ENCODE results near the gene REX1BD. TPM values are rescaled to one million over a fixed set of nuclear protein-coding genes. Genes with fewer than 3 reads are reported as not detected.
"Not testable (repeated sequence)": the region's sequence is repeated elsewhere in the genome, so short reads cannot be mapped to it uniquely, and the experiment has no call there.

REX1BD gene
- total and polyA plus RNA-seq, 2 donors, result 72.2 to 104 TPM

GRCh38 chr19:18594824-18595373 is 6.3 kb downstream of the REX1BD start:
- peaks cover 12 to 26% of the 10 kb centered on the region in 2 donors for H3K4me1 ChIP-seq (ENCODE audit: control insufficient read depth in 2 of 2, insufficient read depth in 2 of 2, low read length in 2 of 2)
- no peak for DNase-seq (ENCODE audit: low read depth in 6 of 9, low spot score in 9 of 9)
- H3K36me3 ChIP-seq (ENCODE audit: control insufficient read depth in 2 of 2, insufficient read depth in 2 of 2, low read length in 1 of 2), result peaks cover 10% of the 10 kb centered on the region in 2 donors
- peak overlapping the region; percentile 17 to 37 for H3K4me3 ChIP-seq (ENCODE audit: low read length in 2 of 2)
- 24% methylated on average over 26 of the region's 26 CpGs for WGBS
- peaks cover 46 to 70% of the 10 kb centered on the region in 2 donors for H3K27me3 ChIP-seq (ENCODE audit: control insufficient read depth in 2 of 2, insufficient read depth in 1 of 2, low read length in 1 of 2)
- no peaks in the 10 kb centered on the region for H3K9me3 ChIP-seq (ENCODE audit: control insufficient read depth in 2 of 2, insufficient read depth in 1 of 2, low read length in 1 of 2)
- H3K27ac ChIP-seq (ENCODE audit: low read depth in 1 of 2, low read length in 1 of 2), result no peak overlapping the region

GRCh38 chr19:18595475-18595874 is 6.9 kb downstream of the REX1BD start:
- Histone ChIP-seq H3K4me1 (ENCODE audit: control insufficient read depth in 2 of 2, insufficient read depth in 2 of 2, low read length in 2 of 2) (peaks cover 10 to 20% of the 10 kb centered on the region in 2 donors), H3K36me3 (ENCODE audit: control insufficient read depth in 2 of 2, insufficient read depth in 2 of 2, low read length in 1 of 2) (peaks cover 10% of the 10 kb centered on the region in 2 donors), H3K9me3 (ENCODE audit: control insufficient read depth in 2 of 2, insufficient read depth in 1 of 2, low read length in 1 of 2) (no peaks in the 10 kb centered on the region), H3K27me3 (ENCODE audit: control insufficient read depth in 2 of 2, insufficient read depth in 1 of 2, low read length in 1 of 2) (peaks cover 46 to 72% of the 10 kb centered on the region in 2 donors), H3K4me3 (ENCODE audit: low read length in 2 of 2) (no peak overlapping the region), H3K27ac (ENCODE audit: low read depth in 1 of 2, low read length in 1 of 2) (no peak overlapping the region)
- 82% methylated on average over 6 of the region's 6 CpGs for WGBS
- DNase-seq (ENCODE audit: low read depth in 6 of 9, low spot score in 9 of 9), result no peak

- Histone ChIP-seq H3K27me3 (ENCODE audit: control insufficient read depth in 2 of 2, insufficient read depth in 1 of 2, low read length in 1 of 2) (peaks cover 48 to 83% of the 10 kb centered on the region in 2 donors), H3K36me3 (ENCODE audit: control insufficient read depth in 2 of 2, insufficient read depth in 2 of 2, low read length in 1 of 2) (peaks cover under 1 to 2% of the 10 kb centered on the region in 2 donors), H3K4me3 (ENCODE audit: low read length in 2 of 2) (no peak overlapping the region), H3K9me3 (ENCODE audit: control insufficient read depth in 2 of 2, insufficient read depth in 1 of 2, low read length in 1 of 2) (no peaks in the 10 kb centered on the region), H3K4me1 (ENCODE audit: control insufficient read depth in 2 of 2, insufficient read depth in 2 of 2, low read length in 2 of 2) (peaks cover 10 to 20% of the 10 kb centered on the region in 2 donors), H3K27ac (ENCODE audit: low read depth in 1 of 2, low read length in 1 of 2) (no peak overlapping the region)
- 15% methylated on average over 21 of the region's 21 CpGs for whole genome bisulfite sequencing
- no peak for DNase-seq (ENCODE audit: low read depth in 6 of 9, low spot score in 9 of 9)
Measured at GRCh38 chr19:18596752-18597157, 8.2 kb downstream of the REX1BD start.

- Histone ChIP-seq H3K4me1 (ENCODE audit: control insufficient read depth in 2 of 2, insufficient read depth in 2 of 2, low read length in 2 of 2) (peaks cover 10 to 20% of the 10 kb centered on the region in 2 donors), H3K9me3 (ENCODE audit: control insufficient read depth in 2 of 2, insufficient read depth in 1 of 2, low read length in 1 of 2) (no peaks in the 10 kb centered on the region), H3K27me3 (ENCODE audit: control insufficient read depth in 2 of 2, insufficient read depth in 1 of 2, low read length in 1 of 2) (peaks cover 54 to 92% of the 10 kb centered on the region in 2 donors), H3K27ac (ENCODE audit: low read depth in 1 of 2, low read length in 1 of 2) (no peak overlapping the region), H3K4me3 (ENCODE audit: low read length in 2 of 2) (no peak overlapping the region), H3K36me3 (ENCODE audit: control insufficient read depth in 2 of 2, insufficient read depth in 2 of 2, low read length in 1 of 2) (no peaks in the 10 kb centered on the region)
- WGBS, result 55% methylated on average over 25 of the region's 25 CpGs
- no peak for DNase-seq (ENCODE audit: low read depth in 6 of 9, low spot score in 9 of 9)
Measured at GRCh38 chr19:18597809-18598660, 9.4 kb downstream of the REX1BD start.

- Histone ChIP-seq H3K9me3 (ENCODE audit: control insufficient read depth in 2 of 2, insufficient read depth in 1 of 2, low read length in 1 of 2) (peaks cover 0 to 2% of the 10 kb centered on the region in 2 donors), H3K36me3 (ENCODE audit: control insufficient read depth in 2 of 2, insufficient read depth in 2 of 2, low read length in 1 of 2) (no peaks in the 10 kb centered on the region), H3K4me1 (ENCODE audit: control insufficient read depth in 2 of 2, insufficient read depth in 2 of 2, low read length in 2 of 2) (peaks cover 4 to 8% of the 10 kb centered on the region in 2 donors), H3K27ac (ENCODE audit: low read depth in 1 of 2, low read length in 1 of 2) (no peak overlapping the region), H3K27me3 (ENCODE audit: control insufficient read depth in 2 of 2, insufficient read depth in 1 of 2, low read length in 1 of 2) (peaks cover 57 to 93% of the 10 kb centered on the region in 2 donors), H3K4me3 (ENCODE audit: low read length in 2 of 2) (no peak overlapping the region)
- no peak for DNase-seq (ENCODE audit: low read depth in 6 of 9, low spot score in 9 of 9)
- 93% methylated on average over 20 of the region's 20 CpGs for WGBS
Measured at GRCh38 chr19:18599485-18599884, 10.9 kb downstream of the REX1BD start.

- not testable (repeated sequence) for H3K4me1 ChIP-seq (ENCODE audit: control insufficient read depth in 2 of 2, insufficient read depth in 2 of 2, low read length in 2 of 2); H3K36me3 ChIP-seq (ENCODE audit: control insufficient read depth in 2 of 2, insufficient read depth in 2 of 2, low read length in 1 of 2); H3K9me3 ChIP-seq (ENCODE audit: control insufficient read depth in 2 of 2, insufficient read depth in 1 of 2, low read length in 1 of 2); H3K4me3 ChIP-seq (ENCODE audit: low read length in 2 of 2); H3K27ac ChIP-seq (ENCODE audit: low read depth in 1 of 2, low read length in 1 of 2); DNase-seq (ENCODE audit: low read depth in 6 of 9, low spot score in 9 of 9)
- 95% methylated on average over 15 of the region's 15 CpGs for WGBS
- H3K27me3 ChIP-seq (ENCODE audit: control insufficient read depth in 2 of 2, insufficient read depth in 1 of 2, low read length in 1 of 2), result peaks cover 57 to 93% of the 10 kb centered on the region in 2 donors
Measured at GRCh38 chr19:18600692-18601397, 12.2 kb downstream of the REX1BD start.

GRCh38 chr19:18601875-18602274 is 13.3 kb downstream of the REX1BD start:
- H3K36me3 ChIP-seq (ENCODE audit: control insufficient read depth in 2 of 2, insufficient read depth in 2 of 2, low read length in 1 of 2), result no peaks in the 10 kb centered on the region
- H3K4me3 ChIP-seq (ENCODE audit: low read length in 2 of 2), result no peak overlapping the region
- H3K4me1 ChIP-seq (ENCODE audit: control insufficient read depth in 2 of 2, insufficient read depth in 2 of 2, low read length in 2 of 2), result no peaks in the 10 kb centered on the region
- 78% methylated on average over 4 of the region's 4 CpGs for WGBS
- H3K27me3 ChIP-seq (ENCODE audit: control insufficient read depth in 2 of 2, insufficient read depth in 1 of 2, low read length in 1 of 2), result peaks cover 58 to 90% of the 10 kb centered on the region in 2 donors
- DNase-seq (ENCODE audit: low read depth in 6 of 9, low spot score in 9 of 9), result no peak
- no peak overlapping the region for H3K27ac ChIP-seq (ENCODE audit: low read depth in 1 of 2, low read length in 1 of 2)
- peaks cover 0 to 2% of the 10 kb centered on the region in 2 donors for H3K9me3 ChIP-seq (ENCODE audit: control insufficient read depth in 2 of 2, insufficient read depth in 1 of 2, low read length in 1 of 2)

- 8% methylated on average over 32 of the region's 32 CpGs for WGBS
- no peak for DNase-seq (ENCODE audit: low read depth in 6 of 9, low spot score in 9 of 9)
- H3K27ac ChIP-seq (ENCODE audit: low read depth in 1 of 2, low read length in 1 of 2), result no peak overlapping the region
- peaks cover 0 to 3% of the 10 kb centered on the region in 2 donors for H3K4me1 ChIP-seq (ENCODE audit: control insufficient read depth in 2 of 2, insufficient read depth in 2 of 2, low read length in 2 of 2)
- H3K27me3 ChIP-seq (ENCODE audit: control insufficient read depth in 2 of 2, insufficient read depth in 1 of 2, low read length in 1 of 2), result peaks cover 65 to 91% of the 10 kb centered on the region in 2 donors
- H3K36me3 ChIP-seq (ENCODE audit: control insufficient read depth in 2 of 2, insufficient read depth in 2 of 2, low read length in 1 of 2), result no peaks in the 10 kb centered on the region
- H3K9me3 ChIP-seq (ENCODE audit: control insufficient read depth in 2 of 2, insufficient read depth in 1 of 2, low read length in 1 of 2), result peaks cover 0 to 2% of the 10 kb centered on the region in 2 donors
- no peak overlapping the region for H3K4me3 ChIP-seq (ENCODE audit: low read length in 2 of 2)
Measured at GRCh38 chr19:18603255-18603957, 14.8 kb downstream of the REX1BD start.
